AG09309 (cell line): ENCODE measurements around the gene RAB3C.

ENCODE experiments used
- DNase-seq: peaks from one replicate; pipeline ENCODE4 v3.0.0-alpha.2; 2010; ENCODE audit warnings: low read depth
- H3K4me3 ChIP-seq: 2 replicates; pipeline ENCODE4 v1.5.1; 2011; ENCODE audit warnings: mild to moderate bottlenecking, low read depth, low read length, moderate library complexity; ENCODE audit not compliant: control insufficient read depth
- TF ChIP-seq, protein P1 (sequence below): IDR thresholded peaks from 2 replicates; pipeline ENCODE4 v1.5.1; 2011; ENCODE audit warnings: mild to moderate bottlenecking, low read depth, low read length, inconsistent platforms; ENCODE audit not compliant: insufficient read depth, control insufficient read depth; ENCODE audit errors: missing control alignments

Gene RAB3C

GRCh38 chr5:58800356-58800755, 217.5 kb downstream of the RAB3C start:
- DNase-seq: no peak
- TF ChIP-seq, protein P1, sequence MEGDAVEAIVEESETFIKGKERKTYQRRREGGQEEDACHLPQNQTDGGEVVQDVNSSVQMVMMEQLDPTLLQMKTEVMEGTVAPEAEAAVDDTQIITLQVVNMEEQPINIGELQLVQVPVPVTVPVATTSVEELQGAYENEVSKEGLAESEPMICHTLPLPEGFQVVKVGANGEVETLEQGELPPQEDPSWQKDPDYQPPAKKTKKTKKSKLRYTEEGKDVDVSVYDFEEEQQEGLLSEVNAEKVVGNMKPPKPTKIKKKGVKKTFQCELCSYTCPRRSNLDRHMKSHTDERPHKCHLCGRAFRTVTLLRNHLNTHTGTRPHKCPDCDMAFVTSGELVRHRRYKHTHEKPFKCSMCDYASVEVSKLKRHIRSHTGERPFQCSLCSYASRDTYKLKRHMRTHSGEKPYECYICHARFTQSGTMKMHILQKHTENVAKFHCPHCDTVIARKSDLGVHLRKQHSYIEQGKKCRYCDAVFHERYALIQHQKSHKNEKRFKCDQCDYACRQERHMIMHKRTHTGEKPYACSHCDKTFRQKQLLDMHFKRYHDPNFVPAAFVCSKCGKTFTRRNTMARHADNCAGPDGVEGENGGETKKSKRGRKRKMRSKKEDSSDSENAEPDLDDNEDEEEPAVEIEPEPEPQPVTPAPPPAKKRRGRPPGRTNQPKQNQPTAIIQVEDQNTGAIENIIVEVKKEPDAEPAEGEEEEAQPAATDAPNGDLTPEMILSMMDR: no peak
- H3K4me3 ChIP-seq: no peak overlapping the region

- H3K4me3 ChIP-seq: no peak overlapping the region
- TF ChIP-seq, protein P1: no peak
- no peak for DNase-seq
These were observed 218.1 kb downstream of the RAB3C start for GRCh38 chr5:58800861-58801540.

GRCh38 chr5:58803056-58803455, 220.2 kb downstream of the RAB3C start:
- no peak overlapping the region for H3K4me3 ChIP-seq
- TF ChIP-seq, protein P1: no peak
- DNase-seq: no peak

DNA sequence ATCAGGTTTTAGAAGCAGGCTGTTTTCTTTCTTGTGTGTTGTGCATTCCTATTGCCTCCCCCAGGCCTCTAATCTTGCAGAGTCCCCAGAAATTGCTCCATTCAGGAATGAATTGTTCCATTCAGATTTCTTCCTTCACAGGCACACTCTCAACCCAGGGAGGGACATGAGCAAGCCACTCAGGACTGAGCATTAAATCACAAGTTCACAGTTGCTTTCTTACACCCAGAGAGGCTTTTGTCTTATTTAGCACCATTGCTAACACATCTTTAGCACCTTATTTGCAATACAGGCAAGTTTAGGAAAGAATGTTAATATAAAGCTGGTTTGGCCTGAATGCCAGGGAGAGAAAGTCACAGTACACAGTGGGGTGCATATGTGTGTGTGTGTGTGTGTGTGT, 221.4 kb downstream of the RAB3C start:
- DNase-seq: no peak
- no peak overlapping the region for H3K4me3 ChIP-seq
- TF ChIP-seq, protein P1: no peak

DNA sequence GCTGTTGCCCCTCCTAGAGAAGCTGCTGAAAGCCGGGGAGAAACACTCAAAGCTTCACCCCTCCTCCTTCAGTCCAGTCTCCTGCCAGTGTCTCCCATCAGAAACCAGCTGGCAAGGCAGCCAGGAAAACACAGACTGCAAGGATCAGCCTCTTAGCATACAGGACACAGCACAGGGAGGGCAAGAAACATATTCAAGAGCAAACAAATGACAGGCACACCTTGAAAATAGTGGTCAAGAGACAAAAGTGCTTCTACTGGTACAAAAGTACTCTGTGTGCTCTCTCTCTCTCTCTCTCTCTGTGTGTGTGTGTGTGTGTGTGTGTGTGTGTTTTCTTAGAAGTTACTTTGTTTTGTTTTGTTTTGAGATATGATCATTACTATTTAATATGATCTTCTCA, 227.2 kb downstream of the RAB3C start:
- H3K4me3 ChIP-seq: no peak overlapping the region
- TF ChIP-seq, protein P1: no peak
- DNase-seq: no peak

DNA sequence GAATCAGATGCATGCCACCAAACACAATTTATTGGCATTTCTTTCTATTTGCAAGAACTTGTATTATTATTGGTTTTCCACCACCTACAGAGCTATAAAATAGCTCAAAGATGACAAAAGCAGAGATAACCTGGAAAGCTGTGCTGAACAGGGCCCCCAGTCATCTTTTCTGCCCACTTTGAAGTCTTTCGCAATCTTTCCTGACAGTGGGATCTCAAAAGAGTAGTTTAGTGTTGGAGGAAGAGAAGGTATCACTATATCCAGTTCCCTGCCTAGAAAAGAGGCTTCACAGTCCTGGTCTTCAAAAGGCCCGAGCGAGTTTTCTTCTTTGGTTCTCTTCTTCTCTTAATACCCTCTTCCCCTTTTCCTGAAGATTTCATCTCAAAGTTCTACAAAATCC, 231.0 kb downstream of the RAB3C start:
- H3K4me3 ChIP-seq: no peak overlapping the region
- no peak for DNase-seq
- TF ChIP-seq, protein P1: no peak

- no peak overlapping the region for H3K4me3 ChIP-seq
- TF ChIP-seq, protein P1: no peak
- no peak for DNase-seq
These were observed 233.4 kb downstream of the RAB3C start for GRCh38 chr5:58816181-58816731.
